Inflammatory macrophage treated with lipopolysaccharide for 1 hour (primary cell): ENCODE results near the gene UBE2E1.
"Not testable (repeated sequence)": the region's sequence is repeated elsewhere in the genome, so short reads cannot be mapped to it uniquely, and the experiment has no call there.

ENCODE experiments used
- DNase-seq, 2 donors: peaks; one replicate each; pipeline ENCODE4 v3.0.0-alpha.2; 2020 to 2022

Gene UBE2E1

DNA sequence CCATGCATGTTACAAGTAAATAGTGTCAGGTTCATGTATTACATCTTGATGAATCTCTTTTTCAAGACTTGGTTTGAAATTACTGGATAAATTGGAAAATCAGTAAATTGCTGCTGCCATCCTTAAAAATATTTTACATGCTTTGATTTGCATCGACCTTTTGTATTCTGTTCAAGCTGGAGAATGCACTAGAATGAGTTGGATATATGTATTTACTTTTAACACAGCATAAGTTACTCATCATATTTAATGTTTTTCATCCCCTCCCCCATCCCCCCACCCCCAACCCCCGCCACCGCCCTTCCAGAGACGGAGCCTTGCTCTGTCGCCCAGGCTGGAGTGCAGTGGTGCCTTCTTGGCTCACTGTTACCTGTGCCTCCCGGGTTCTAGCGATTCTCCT, 16.8 kb downstream of the UBE2E1 start:
- no peak for DNase-seq

DNA sequence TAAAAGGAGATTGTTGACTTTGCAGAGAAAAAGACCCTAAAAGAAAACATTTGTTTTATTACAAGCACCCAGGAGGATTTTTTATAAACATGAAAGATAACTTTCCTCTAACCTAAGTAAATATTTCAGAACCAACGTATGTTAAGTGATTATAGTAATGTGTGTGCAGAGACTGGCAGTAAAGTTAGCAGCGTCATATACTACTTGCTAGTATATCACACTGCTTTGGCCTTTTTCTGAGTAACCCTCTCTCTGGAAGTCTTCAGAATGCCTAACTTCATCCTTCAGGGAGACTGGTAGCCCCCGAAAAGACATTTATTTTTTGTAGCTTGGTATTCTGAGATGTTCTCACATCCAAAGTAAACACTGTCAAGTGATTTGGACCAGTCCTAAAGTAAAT, 17.9 kb downstream of the UBE2E1 start:
- no peak for DNase-seq

DNA sequence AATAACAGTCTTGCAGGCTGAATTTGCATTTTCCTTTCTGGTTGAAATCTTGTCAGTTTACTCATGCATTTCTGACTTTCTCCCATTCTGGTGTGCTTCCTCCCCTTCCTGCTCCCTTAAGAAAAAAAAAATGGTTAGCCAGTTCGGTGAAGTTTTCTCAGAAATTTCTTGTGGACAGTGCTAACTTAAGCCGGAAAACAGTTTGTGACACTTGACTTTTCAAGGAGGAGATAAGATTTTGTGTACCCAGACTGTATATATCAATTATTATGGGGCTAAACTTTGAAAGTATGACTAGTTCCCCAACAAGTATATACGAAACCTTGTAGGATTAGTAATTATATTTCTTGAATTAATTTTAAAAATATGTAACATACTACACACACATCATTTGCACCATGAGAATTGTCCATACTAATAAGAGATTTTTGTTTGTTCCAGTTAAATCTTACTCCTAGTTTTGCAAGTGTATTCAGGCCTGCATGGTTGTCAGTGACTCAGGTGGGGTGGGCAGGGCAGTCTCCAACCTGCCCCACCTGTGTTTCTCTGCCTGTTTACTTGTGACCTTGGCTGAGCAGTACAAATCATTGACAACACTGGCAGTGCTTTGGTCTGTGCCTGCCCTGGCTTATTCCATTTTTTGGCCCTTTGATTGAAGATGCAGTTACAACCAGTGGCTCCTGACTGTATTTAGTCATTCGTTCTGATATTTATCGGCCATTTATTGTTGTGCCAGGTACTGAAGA, 19.1 kb downstream of the UBE2E1 start:
- no peak for DNase-seq

DNA sequence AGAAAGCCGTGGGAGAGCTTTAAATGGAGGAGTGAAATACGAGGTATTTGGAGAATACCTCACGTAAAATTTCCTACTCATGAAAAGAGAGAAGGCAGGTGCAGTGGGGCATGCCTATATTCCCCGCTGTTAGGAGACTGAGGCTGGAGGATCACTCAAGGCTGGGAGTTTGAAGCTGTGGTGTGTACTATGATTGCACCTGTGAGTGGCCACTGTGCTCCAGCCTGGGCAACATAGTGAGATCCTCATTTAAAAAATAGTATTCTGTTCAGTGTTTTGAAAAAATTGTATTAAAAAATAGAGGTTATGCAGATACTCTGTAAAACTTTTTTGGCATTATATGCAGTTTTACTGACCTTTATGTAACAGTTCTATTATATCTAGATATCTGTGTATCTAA, 20.0 kb downstream of the UBE2E1 start:
- no peak for DNase-seq

DNA sequence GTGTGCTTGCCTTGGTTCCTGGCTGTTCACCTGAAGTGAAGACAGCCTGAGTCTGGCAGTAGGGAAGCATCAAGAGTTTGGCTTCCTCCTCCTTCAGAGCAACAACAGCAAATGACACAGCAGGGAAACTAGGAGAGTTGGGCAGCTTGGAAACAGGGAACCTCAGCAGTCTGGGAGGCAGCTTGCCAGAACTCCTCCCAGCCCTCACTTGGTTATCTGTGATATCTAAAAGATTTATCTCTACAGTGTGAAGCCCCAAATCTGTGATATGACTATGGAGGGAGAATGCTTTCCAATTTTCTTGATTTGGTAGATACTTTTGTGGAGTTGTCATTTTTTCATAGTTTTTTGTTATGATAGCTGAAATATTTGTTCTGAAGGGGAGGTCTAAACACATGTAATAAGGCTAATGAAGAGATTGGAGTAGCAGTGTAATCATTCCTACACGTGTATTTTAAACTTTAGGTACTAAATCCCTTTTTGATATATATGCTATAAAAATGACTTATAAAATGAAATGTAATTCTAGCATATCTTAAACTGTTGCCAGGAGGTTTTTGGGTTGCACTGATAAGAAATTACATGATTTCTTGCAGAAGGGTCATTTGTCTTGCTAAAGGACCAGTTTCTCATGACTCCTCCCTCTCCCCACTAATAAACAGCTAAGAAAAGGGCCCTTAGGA, 20.8 kb downstream of the UBE2E1 start:
- DNase-seq: peak; percentile 31 to 39

DNA sequence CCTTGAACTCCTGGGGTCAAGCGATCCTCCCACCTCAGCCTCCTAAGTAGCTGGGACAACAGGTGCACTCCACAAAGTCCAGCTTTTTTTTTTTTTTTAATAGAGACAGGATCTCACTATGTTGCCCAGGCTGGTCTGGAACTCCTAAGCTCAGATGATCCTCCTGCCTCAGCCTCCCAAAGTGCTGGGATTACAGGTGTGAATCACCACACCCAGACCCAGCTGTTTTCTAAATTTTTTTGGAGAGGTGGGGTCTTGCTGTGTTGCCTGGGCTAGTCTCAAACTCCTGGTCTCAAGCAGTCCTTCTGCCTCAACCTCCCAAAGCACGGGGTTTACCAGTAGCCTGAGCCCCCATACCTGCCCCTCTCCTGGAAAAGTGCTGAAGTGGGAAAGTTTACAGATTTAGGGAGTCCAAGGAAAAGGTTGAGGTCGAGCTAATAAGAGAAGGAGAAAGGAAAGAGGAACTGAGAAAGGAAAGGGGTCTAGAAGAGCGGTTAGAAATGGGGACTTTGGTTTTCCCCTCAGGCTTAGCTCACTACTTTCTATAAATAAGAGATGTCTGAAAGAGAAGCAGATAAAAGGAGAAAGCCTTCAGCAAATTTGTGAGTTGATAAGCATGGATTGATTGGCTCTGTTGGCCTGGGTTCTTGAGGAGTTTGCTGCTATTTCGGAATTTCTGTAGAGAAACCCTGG, 23.6 kb downstream of the UBE2E1 start:
- peak; percentile 25 to 56 for DNase-seq

DNA sequence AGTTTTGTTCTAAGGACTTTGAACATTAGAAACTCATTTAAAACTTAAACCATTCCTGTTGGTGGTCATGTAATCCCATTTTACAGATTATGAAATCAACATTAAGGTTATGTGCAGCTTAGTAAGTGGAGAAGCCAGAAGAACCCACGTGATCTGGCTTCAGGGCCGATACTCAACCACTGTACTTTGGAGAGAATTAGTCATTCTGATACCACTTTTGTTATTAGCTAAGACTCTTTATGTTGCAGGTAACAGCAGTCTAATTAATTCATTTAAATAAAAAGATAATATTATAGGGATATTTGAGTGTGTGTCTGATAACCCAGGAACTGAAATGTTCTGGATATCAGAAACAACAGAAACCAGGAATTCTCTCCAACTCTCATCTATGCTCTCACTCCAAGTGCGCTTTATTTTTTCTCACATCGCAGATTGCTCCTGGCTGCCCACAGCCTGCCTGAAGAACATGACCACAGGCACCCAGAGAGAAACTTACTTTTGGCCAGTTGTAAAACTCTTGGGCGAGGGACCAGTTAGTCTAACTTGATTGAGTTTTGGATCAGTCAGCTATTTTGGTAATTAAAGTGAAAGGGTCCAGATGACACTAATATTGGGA, 25.2 kb downstream of the UBE2E1 start:
- DNase-seq: no peak

DNA sequence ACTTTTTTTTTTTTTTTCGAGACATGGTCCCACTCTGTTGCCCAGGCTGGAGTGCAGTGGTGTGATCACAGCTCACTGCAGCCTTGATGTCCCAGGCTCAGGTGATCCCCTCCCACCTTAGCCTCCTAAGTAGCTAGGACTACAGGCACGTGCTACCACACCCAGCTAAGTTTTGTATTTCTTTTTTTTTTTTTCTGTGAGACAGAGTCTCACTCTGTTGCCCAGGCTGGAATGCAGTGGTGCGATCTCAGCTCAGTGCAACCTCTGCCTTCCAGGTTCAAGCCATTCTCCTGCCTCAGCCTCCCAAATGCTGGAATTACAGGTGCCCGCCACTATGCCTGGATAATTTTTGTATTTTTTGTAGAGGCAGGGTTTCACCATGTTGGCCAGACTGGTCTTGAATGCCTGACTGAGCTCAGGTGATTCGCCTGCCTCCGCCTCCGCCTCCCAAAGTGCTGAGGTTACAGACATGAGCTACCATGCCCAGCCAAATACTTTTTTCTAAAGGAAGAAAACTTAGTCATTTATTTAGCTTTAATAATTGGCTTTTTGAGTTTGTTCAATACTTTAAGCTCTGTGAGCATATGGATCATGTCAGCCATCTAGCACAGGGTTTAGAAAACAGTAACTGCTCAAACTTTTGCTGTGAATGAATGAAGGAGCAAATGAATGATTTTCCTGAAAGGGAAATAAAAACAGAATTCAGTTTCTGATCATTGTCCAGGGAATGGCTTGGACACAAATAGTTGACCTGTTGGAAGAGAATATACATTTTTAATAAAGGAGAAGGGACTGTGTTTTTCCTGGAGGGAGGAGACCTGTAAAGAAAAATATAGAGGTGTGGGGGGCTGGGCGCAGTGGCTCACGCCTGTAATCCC, 26.0 kb downstream of the UBE2E1 start:
- no peak for DNase-seq

DNA sequence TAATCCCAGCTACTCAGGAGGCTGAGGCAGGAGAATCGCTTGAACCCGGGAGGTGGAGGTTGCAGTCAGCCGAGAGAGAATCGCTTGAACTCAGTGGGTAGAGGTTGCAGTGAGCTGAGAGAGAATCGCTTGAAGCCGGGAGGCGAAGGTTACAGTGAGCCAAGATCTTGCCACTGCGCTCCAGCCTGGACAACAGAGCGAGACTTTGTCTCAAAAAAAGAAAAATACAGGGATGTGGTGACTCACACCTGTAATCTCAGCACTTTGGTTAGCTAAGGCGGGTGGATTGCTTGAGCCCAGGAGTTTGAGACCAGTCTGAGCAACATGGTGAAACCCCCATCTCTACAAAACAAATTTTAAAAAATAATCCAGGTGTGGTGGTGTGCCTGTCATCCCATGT, 26.8 kb downstream of the UBE2E1 start:
- DNase-seq: no peak

DNA sequence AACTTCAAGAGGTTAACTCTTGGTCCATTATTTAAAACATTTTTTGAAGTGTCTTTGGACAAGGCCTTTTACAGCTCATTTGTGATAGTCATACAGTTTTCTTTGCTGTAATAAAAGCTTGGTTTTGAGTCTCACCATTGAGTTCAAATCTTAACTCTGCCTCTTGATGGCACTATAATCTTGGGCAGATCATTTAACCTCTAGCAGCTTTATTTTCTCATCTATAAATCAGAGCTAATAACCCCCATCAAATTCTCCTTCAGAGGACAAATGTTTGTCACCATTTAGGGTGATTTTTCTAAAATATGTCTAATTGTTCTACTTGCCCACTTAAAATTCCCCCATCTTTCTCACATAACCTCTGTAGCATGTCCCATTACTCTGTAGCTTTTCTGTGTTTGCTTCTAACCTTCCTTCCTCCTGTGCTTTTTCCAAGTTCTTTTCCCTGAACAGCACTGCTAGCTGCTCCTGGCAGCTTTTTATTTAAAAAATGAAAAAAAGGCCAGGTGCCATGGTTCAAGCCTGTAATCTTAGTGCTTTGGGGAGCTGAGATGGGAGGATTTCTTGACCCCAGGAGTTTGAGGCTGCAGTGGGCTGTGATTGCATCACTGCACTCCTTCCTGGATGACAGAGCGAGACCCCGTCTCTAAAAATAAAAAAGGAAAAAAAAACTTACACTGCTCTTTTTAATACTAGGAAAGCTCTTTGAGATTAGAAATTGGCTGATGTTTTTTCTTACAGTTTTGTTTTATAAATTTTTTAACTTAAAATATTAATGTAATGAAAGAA, 28.5 kb downstream of the UBE2E1 start:
- no peak for DNase-seq

DNA sequence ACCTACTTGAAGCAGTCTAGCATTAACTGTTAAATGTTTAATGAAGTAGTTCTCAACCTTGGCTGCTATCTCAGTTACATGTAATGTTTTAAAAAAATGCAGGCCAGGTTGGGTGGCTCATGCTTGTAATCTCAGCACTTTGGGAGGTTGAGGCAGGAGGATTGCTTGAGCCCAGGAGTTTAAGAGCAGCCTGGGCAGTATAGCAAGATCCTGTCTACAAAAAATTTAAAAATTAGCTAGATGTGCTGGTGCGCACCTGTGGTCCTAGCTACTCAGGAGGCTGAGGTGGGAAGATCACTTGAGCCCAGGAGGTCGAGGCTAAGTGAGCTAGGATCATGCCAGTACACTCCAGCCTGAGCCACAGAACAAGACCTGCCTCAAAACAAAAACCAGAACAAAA, 29.3 kb downstream of the UBE2E1 start:
- DNase-seq: no peak

DNA sequence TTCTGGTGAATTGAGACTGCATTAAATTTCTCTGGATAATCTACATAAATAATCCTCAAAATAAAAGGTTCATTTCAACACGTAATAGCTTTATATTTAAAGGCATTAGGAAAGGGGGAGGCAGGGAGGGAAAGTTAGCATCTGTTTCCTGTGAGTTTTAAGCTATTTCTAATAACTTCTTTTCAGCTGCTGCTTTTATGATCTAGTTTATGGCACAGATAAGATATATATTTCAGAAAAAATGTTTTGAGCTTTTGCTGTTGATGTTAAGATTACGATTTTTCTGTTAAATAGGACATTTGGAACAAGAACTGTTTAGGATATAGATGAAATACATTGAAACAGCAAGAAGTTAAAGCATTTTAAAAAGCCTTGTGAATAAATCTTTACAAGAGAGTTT, 30.0 kb downstream of the UBE2E1 start:
- DNase-seq: no peak

DNA sequence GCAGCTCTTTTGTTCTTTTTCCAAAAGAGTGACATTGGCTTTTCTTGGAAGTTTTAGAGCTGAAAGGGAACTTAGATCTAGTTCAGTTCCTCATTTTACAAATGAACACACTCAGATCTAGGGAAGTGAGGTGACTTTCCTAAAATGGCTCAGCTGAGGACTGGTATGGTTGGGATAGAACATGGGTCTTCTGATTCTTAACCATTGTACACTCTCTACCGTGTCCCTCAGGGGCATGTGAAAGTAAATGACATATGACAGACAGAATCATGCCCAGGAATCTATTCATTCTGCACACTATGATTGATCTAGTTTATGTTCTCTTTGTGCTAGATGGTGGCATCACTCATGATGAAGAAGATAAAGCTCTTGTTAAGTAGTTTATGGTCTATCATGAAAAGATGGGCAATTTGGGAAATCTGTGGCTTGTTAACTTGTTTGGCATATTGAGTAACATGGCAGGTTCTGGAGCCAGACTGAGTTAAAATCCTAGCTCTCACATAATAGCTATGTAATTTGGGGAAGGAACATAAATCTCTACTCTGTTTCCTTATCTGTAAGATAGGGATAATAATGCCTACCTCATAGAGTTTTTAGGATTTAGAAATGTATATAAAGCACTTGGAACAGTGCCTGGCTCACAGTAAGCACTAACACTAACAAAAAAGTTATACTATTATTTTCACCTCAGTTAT, 30.9 kb downstream of the UBE2E1 start:
- DNase-seq: peak; percentile 52 to 55

DNA sequence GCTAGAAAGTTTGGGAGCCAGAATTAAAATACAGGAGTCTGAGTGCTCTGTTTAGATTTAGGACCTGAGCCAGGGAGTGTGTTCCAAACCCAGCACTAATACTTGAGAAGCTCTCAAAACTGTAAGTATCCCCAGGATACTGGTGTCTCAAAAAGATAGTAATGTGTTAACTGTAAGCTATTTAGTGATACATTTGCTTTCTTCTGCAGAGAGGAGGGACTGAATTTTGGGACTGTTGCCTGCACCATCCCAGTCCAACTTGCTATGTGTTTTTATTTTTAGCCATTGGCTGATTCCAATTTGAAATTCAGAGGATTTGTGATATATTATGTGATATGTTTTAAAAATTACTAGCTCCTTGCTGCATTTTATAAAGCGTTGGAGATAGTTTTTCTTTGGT, 31.5 kb downstream of the UBE2E1 start:
- no peak for DNase-seq

DNA sequence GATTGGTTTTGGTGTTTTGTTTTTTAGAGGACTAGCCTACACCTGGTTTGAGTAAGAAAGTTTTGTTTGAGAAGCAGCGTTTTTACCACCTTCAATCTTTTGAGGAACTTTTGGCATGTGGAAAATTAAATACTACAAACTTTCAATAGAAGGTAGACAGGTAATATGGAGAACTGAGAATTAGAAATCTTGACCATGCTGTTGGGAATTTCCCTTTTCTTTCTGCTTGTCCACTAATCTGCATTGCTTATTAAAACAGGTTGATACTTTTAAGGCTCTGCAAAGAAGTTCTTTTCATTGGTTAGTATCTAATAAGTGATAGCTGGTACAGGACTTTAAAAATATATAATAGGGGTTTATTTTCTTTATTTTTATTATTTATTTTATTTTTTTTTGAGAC, 31.9 kb downstream of the UBE2E1 start:
- DNase-seq: no peak

DNA sequence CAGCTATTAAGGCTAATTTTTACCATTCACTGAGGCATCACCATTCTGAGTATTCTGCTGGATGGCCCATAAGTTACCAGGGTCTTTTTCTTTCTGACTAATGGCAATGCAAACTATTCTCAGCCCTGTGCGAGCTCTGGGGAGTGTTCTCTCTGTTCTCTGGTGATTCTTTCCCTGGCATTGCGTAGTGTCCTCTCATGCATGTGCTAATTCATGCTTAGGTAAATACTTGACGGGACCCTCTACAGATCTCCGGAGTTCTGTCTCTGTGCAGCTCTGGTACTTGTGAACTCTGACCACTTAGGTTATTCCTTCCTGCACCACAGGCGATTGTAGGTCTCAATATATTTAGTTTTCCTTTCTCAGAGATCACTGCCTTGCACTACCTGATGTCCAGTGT, 34.8 kb downstream of the UBE2E1 start:
- DNase-seq: no peak

DNA sequence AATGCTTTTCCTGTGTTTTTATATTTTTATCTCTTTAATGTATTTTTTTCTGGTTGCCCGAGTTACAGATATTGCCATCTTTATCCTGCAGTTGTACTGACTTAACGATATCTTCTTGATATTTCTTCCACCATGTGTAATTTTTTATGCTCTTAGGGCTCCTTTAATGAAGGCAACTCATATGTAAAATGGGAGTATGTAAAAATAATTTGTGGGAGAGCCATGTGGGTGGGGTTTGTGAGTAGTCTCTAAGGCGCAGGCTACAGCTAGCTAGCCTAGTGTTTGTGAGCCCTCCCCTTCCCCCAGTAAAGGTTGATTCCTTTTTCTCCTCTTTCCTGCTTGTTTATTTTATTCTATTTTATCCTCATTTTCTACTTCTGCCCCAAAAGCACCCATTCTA, 38.1 kb downstream of the UBE2E1 start:
- no peak for DNase-seq

DNA sequence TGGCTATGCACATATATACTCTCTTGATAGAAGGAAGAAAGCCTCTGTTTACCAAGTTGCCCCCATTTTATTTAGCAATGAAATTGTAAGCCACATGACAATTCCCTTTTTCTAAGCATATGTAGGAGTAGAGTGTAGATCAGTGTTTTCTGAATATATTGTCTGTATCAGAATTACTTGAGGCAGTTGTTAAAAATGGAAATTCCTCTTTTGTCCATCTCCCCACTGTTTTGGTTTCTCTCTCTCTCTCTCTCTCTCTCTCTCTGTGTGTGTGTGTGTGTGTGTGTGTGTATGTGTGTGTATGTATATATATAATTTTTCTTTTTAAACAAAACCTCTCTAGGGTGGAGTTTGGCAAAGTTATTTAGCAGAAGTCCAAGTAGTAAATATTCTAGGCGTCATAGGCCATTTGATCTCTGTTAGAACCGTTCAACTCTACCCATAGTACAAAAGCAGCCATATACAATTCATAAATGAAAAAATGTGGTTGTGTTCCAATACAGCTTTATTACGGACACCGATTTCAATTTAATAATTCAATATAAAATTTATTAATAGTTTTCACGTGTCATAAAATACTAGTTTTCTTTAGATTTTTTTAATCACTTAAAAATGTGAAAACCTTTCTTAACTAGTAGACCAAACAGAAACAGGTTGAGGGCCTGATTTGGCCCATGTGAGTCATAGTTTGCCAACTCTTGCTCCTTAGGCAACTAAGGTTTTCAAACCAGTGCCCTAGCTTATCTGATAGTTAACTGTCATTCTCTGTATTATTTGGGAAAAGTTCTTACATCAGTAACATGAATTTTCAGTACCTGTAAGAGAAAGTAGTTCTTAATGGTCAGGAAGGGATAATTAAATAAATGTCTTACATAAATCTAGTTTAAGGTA, 39.8 kb downstream of the UBE2E1 start:
- no peak for DNase-seq

DNA sequence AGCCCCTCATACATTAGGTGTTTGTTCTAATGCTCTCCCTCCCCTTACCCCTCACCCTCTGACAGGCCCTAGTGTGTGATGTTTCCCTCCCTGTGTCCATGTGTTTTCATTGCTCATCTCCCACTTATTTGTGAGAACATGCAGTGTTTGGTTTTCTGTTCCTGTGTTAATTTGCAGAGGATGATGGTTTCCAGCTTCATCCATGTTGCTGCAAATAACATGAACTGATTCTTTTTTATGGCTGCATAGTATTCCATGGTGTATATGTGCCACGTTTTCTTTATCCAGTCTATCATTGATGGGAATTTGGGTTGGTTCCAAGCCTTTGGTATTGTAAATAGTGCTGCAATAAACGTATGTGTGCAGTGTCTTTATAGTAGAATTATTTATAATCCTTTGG, 43.7 kb downstream of the UBE2E1 start:
- DNase-seq: not testable (repeated sequence)

DNA sequence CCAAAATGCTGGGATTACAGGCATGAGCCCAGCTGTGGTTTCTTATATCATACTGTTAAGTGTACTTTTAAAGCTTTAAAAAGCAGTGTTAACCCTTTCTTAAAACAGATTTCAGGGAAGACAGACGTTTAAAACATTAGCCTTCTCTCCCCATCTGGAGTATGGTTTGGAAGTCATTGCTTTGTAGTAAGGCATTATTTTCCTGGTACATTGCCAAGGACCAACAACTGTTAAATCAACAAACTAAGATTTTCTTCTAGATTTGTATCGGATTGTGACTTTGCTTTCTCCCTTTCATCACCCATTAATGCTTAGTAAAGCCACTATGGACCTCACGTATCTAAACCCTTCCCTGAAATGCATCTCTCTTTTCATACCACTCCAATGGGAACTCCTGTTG, 50.5 kb downstream of the UBE2E1 start:
- DNase-seq: no peak
